T47D (cell line): ENCODE data around the gene ANKRD6.
A peak's percentile ranks its signal among the peaks of the same experiment; 100 is the strongest.

ENCODE experiments used
- DNase-seq, 2 experiments: peaks; one replicate each; pipeline versions ENCODE4 v3.0.0 to v3.0.0-alpha.2; 2011 to 2012; ENCODE audit warnings: low read depth in 1 of 2, low spot score in 1 of 2
- JUND ChIP-seq: IDR thresholded peaks from 2 replicates; pipeline ENCODE4 v1.6.1; 2012; ENCODE audit warnings: low read depth
- in situ Hi-C: cut with HindIII; loops from 2 replicates; pipeline ENCODE4 v1.10.0; 2016; ENCODE audit warnings: low sequenced_read_pairs, low pct_unique_long_range_greater_than_20kb

Gene ANKRD6

DNA sequence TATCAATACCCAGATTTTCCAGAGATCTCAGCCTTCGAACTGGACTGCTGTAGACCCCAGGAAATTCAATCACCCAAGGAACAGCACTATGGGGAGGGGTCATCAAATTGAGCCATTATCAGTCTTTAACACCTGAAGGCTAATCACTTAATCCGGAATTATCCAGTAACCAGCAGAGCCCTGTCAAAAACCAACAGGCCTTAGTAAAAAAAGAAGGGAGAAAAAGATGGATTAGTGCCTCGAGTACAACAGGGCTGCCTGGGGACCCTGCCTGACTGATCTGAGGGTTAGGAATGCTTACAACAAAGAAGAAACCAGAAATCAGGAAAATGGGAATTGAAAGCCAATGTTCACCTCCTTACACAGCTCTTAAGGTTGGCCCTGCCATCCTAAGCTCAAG is 28.4 kb upstream of the ANKRD6 start:
- DNase-seq: no peak
- in situ Hi-C loops: no loop called here
- no peak for TF ChIP-seq JUND

- in situ Hi-C loops: no loop called here
- TF ChIP-seq JUND: no peak
- no peak for DNase-seq
Observed at GRCh38 chr6:89406141-89406540, 26.8 kb upstream of the ANKRD6 start.

- no peak for DNase-seq
- in situ Hi-C loops: no loop called here
- TF ChIP-seq JUND: no peak
Observed at GRCh38 chr6:89409461-89410035, 23.4 kb upstream of the ANKRD6 start.

DNA sequence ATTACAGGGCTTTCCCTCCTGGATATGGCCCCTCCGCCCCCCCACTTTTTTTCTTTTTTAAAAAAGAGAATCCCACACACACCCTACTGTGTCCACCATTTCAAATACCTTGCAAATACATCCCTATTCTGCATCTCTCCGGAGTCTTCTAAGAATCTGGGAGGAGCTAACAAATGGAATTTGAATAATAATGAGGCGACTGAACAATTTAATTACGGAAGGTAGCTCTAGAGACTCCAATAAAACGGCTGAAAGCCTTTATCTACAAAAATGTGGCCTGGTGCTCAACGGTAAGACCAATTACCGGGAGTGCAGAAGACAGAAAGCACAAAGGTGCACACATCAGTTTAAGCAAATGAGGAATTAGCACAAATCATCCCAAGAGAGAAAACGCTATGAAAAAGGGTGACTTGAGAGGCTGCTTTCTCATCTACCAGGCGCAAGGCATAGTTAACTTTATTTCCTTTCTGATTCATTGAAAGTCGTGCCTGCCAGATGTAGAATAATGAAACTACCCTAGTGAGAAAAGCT is 22.7 kb upstream of the ANKRD6 start:
- no peak for DNase-seq
- in situ Hi-C loops: no loop called here
- TF ChIP-seq JUND: no peak

DNA sequence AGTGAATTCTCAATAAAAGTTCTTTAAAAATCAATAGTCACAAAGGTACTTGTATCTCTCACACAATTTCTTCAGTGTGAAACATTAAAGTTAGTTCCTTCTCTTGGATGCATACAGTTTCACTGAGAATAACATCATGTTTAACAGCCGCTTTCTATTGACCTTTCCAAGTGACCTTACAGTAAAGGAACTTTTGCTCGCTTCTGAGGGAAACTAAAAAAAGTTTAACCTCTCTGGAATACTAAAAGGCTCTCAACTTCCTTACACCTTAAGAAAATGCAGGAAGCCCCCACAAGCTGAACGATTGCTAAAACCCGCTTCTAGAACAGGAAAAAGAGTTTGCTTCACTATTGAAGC is 22.2 kb upstream of the ANKRD6 start:
- in situ Hi-C loops: no loop called here
- DNase-seq: no peak
- no peak for TF ChIP-seq JUND

DNA sequence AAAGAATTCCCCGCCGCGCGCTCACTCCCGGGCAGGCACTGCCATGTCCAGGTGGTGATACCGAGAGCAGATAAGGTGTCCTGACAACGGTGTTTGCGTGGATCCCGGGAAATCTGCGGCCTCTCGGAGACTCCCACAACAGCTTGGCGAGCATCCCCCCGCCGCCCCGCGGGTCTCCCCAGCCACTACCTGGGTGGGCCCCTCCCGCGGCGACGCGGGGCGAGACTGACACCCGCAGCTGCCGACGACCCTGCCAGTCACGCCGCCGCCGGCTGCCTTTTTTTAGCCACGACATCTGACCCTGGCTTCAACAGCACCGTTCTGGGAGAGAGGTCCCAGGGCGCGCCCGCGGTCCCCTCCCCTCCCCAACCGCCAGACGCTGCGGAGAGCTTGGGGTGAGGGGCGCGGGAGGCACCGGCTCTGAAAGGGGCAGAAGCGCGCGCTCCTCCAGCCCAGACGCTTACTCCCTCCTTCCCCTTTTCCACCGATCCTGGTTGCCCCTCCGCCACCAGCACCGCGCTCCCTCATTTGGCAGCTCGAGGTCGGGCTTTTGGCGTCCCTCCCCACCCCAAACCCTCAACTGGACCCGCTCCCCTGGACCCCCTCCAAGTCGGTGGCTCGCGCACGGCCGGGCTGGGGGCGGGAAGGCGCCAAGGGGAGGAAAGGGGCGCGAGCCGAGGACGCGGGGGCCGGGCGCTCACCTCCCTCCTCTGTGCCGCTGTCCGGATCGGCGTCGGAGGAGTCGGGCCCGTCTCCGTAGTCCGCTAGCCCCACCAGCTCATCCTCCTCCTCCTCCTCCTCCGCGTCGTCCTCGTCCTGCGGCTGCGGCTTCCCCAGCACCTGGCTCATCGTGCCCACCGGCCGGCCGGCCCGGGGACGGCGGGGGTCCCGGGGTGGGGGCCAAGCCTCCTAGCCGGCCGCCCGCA is 21.5 kb upstream of the ANKRD6 start:
- TF ChIP-seq JUND: no peak
- in situ Hi-C loops: no loop called here
- peak; percentile 17 to 18 for DNase-seq

DNA sequence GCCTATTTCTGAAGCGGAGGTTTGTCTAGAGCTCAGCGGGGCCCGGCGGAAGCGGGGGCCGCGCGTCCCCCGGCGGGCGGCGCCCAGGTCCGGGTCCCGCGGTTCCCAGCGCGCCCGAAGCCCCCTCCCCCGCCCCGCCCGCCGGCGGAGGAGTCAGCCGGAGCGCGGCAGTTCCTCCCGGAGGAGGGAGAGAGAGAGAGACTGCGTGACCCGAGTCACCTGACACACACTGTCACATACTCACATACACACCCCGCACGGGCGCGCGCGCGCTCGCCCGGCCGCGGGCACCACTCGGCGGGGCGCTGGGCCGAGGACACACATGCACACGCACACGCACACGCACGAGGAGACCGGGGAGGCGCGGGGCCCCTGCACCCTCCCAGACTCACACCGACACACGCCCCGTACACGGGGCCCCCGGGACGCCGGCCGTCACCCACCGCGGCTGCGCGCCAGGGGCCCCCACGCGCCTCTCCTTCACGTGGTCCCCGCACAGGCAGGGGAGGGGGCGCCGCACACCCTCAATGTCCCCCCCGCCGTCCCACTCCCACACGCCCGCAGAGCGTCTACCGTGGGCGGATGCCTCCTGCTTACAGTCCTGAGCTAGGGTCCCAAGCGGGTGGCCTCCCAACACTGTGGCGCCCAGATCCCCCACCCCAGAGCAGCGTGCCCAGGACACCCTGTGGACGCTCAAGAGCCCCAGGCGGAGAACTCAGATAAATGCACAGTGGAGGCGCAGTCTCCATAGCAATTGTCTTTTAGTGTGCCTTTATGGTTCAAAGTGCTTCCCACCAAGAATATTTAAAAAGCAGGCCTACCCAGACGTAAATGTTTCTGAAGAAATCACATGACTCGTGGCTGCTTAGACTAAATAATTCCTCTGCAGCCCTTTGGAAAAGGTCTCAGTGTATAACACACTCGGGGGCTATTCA is 20.6 kb upstream of the ANKRD6 start, which contains the start of gene RRAGD:
RRAGD (minus strand) TSS at position 203 of the 935 bp plus-strand sequence. CDS start 280 bp downstream, outside the sequence.
- no peak for TF ChIP-seq JUND
- DNase-seq: peak; percentile 61 to 65
- in situ Hi-C loops: no loop called here

DNA sequence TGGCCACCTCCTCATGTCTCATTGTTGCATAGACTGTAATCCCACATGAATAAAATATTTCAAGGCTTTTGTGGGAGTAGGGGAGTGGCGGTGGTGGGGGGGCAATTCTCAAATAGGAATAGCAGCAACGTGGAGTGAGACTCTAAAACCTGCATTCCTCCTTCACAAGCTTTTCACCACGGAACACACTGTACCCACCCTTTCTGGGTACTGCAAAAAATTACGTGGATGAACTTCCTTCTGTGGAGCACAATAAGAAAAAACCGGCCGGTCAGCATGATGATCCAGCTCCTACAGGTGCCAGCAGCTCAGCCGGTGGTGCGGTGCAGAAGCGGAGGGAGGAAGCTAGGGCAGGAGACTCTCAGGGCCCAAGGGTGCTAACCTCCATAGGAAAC is 19.9 kb upstream of the ANKRD6 start:
- no peak for TF ChIP-seq JUND
- DNase-seq: peak; percentile 23 to 25
- in situ Hi-C loops: no loop called here

GRCh38 chr6:89414215-89414614 is 18.7 kb upstream of the ANKRD6 start:
- DNase-seq: no peak
- in situ Hi-C loops: no loop called here
- TF ChIP-seq JUND: no peak

GRCh38 chr6:89415185-89415584 is 17.8 kb upstream of the ANKRD6 start:
- TF ChIP-seq JUND: no peak
- DNase-seq: no peak
- in situ Hi-C loops: no loop called here

- DNase-seq: no peak
Observed at GRCh38 chr6:89416796-89417195, 16.2 kb upstream of the ANKRD6 start.

GRCh38 chr6:89430201-89430962 is 2.6 kb upstream of the ANKRD6 start:
- no peak for TF ChIP-seq JUND
- no peak for DNase-seq
- in situ Hi-C loops: no loop called here

More at GRCh38 chr6:89416796-89417195, 16.2 kb upstream of the ANKRD6 start:
- in situ Hi-C loops: no loop called here
- no peak for TF ChIP-seq JUND
